8988T (cell line): ENCODE results near the gene NFKBIL1.
A peak's percentile ranks its signal among the peaks of the same experiment; 100 is the strongest.
"Not testable (repeated sequence)": the region's sequence is repeated elsewhere in the genome, so short reads cannot be mapped to it uniquely, and the experiment has no call there.

ENCODE experiments used
- DNase-seq: peaks from one replicate; pipeline ENCODE4 v3.0.0; 2011

NFKBIL1 gene

GRCh38 chr6:31546958-31547726, at the start of gene NFKBIL1:
Gene NFKBIL1, plus strand, starts transcription at chr6:31547608. Its CDS starts 87 bp downstream, at chr6:31547695.
- peak; percentile 73 for DNase-seq

GRCh38 chr6:31498748-31499147, 48.7 kb upstream of the NFKBIL1 start:
- DNase-seq: peak; percentile 35

- DNase-seq: not testable (repeated sequence)
Observed at GRCh38 chr6:31499648-31500047, 47.8 kb upstream of the NFKBIL1 start.

- DNase-seq: no peak
Observed at GRCh38 chr6:31502586-31502985, 44.8 kb upstream of the NFKBIL1 start.

- not testable (repeated sequence) for DNase-seq
Observed at GRCh38 chr6:31509036-31509435, 38.4 kb upstream of the NFKBIL1 start.

- DNase-seq: no peak
Observed at GRCh38 chr6:31510007-31510406, 37.4 kb upstream of the NFKBIL1 start.

- DNase-seq: no peak
Observed at GRCh38 chr6:31513456-31514165, 33.8 kb upstream of the NFKBIL1 start.

GRCh38 chr6:31521835-31522234, 25.6 kb upstream of the NFKBIL1 start:
- DNase-seq: no peak

- DNase-seq: no peak
Observed at GRCh38 chr6:31525553-31525931, 21.9 kb upstream of the NFKBIL1 start.

- DNase-seq: no peak
Observed at GRCh38 chr6:31525932-31526591, 21.3 kb upstream of the NFKBIL1 start.

GRCh38 chr6:31528307-31528777, 19.1 kb upstream of the NFKBIL1 start:
- no peak for DNase-seq

- DNase-seq: no peak
Observed at GRCh38 chr6:31528821-31529328, 18.5 kb upstream of the NFKBIL1 start, which contains the start of gene MCCD1. Gene MCCD1, plus strand, starts transcription at chr6:31528962. Its CDS starts 53 bp downstream, at chr6:31529015.

- DNase-seq: no peak
Observed at GRCh38 chr6:31529329-31530150, 17.9 kb upstream of the NFKBIL1 start.

GRCh38 chr6:31530659-31531058, 16.7 kb upstream of the NFKBIL1 start:
- DNase-seq: no peak

GRCh38 chr6:31531162-31531561, 16.2 kb upstream of the NFKBIL1 start:
- DNase-seq: no peak

GRCh38 chr6:31531771-31532643, 15.4 kb upstream of the NFKBIL1 start:
- no peak for DNase-seq

- DNase-seq: no peak
Observed at GRCh38 chr6:31532644-31533454, 14.6 kb upstream of the NFKBIL1 start.

GRCh38 chr6:31533455-31533841, 14.0 kb upstream of the NFKBIL1 start:
- DNase-seq: no peak

GRCh38 chr6:31534011-31534410, 13.4 kb upstream of the NFKBIL1 start:
- no peak for DNase-seq

GRCh38 chr6:31534521-31535040, 12.8 kb upstream of the NFKBIL1 start:
- DNase-seq: no peak
